ENCODE data around the gene ARL2BP. TPM values are rescaled to one million over a fixed set of nuclear protein-coding genes. Genes with fewer than 3 reads are reported as not detected.
A peak's percentile ranks its signal among the peaks of the same experiment; 100 is the strongest.
"Not testable (repeated sequence)": the region's sequence is repeated elsewhere in the genome, so short reads cannot be mapped to it uniquely, and the experiment has no call there.

ARL2BP gene
- 81.9 TPM for total RNA-seq

- DNase-seq (ENCODE audit: low spot score in 2 of 2) (peak; percentile 97), FAIRE-seq (no peak)
Observed at GRCh38 chr16:57244767-57245471, at the start of gene ARL2BP. Gene ARL2BP, plus strand, starts transcription at chr16:57245259. Its CDS starts 109 bp downstream, at chr16:57245368.

GRCh38 chr16:57196286-57196685, 48.8 kb upstream of the ARL2BP start:
- FAIRE-seq (no peak), DNase-seq (ENCODE audit: low spot score in 2 of 2) (no peak)

GRCh38 chr16:57196753-57197152, 48.3 kb upstream of the ARL2BP start:
- no peak for DNase-seq (ENCODE audit: low spot score in 2 of 2)
- FAIRE-seq: no peak

GRCh38 chr16:57200321-57200720, 44.7 kb upstream of the ARL2BP start:
- FAIRE-seq; DNase-seq (ENCODE audit: low spot score in 2 of 2): not testable (repeated sequence)

GRCh38 chr16:57200926-57201325, 44.1 kb upstream of the ARL2BP start:
- FAIRE-seq; DNase-seq (ENCODE audit: low spot score in 2 of 2): not testable (repeated sequence)

- no peak for FAIRE-seq
Observed at GRCh38 chr16:57202095-57202886, 42.8 kb upstream of the ARL2BP start.

GRCh38 chr16:57203451-57203850, 41.6 kb upstream of the ARL2BP start:
- no peak for DNase-seq (ENCODE audit: low spot score in 2 of 2)

More at GRCh38 chr16:57202095-57202886, 42.8 kb upstream of the ARL2BP start:
- no peak for DNase-seq (ENCODE audit: low spot score in 2 of 2)

GRCh38 chr16:57204675-57205074, 40.4 kb upstream of the ARL2BP start:
- FAIRE-seq: no peak
- DNase-seq (ENCODE audit: low spot score in 2 of 2): no peak

More at GRCh38 chr16:57203451-57203850, 41.6 kb upstream of the ARL2BP start:
- no peak for FAIRE-seq

GRCh38 chr16:57208926-57209325, 36.1 kb upstream of the ARL2BP start:
- FAIRE-seq: no peak
- DNase-seq (ENCODE audit: low spot score in 2 of 2): no peak

- FAIRE-seq (no peak), DNase-seq (ENCODE audit: low spot score in 2 of 2) (no peak)
Observed at GRCh38 chr16:57209780-57210179, 35.3 kb upstream of the ARL2BP start.

GRCh38 chr16:57213462-57213861, 31.6 kb upstream of the ARL2BP start:
- DNase-seq (ENCODE audit: low spot score in 2 of 2): no peak
- no peak for FAIRE-seq

- DNase-seq (ENCODE audit: low spot score in 2 of 2): no peak
- FAIRE-seq: no peak
Observed at GRCh38 chr16:57216968-57217367, 28.1 kb upstream of the ARL2BP start.

- FAIRE-seq (no peak), DNase-seq (ENCODE audit: low spot score in 2 of 2) (no peak)
Observed at GRCh38 chr16:57223057-57223456, 22.0 kb upstream of the ARL2BP start.

GRCh38 chr16:57224651-57225335, 20.3 kb upstream of the ARL2BP start:
- DNase-seq (ENCODE audit: low spot score in 2 of 2) (no peak), FAIRE-seq (no peak)

- FAIRE-seq (no peak), DNase-seq (ENCODE audit: low spot score in 2 of 2) (no peak)
Observed at GRCh38 chr16:57225978-57226377, 19.1 kb upstream of the ARL2BP start.

- no peak for DNase-seq (ENCODE audit: low spot score in 2 of 2)
- FAIRE-seq: no peak
Observed at GRCh38 chr16:57226701-57227621, 18.1 kb upstream of the ARL2BP start.

GRCh38 chr16:57229079-57229478, 16.0 kb upstream of the ARL2BP start:
- FAIRE-seq (no peak), DNase-seq (ENCODE audit: low spot score in 2 of 2) (no peak)

- DNase-seq (ENCODE audit: low spot score in 2 of 2) (no peak), FAIRE-seq (no peak)
Observed at GRCh38 chr16:57231821-57232350, 13.2 kb upstream of the ARL2BP start.

- DNase-seq (ENCODE audit: low spot score in 2 of 2) (no peak), FAIRE-seq (no peak)
Observed at GRCh38 chr16:57233944-57234706, 10.9 kb upstream of the ARL2BP start.
